Neural progenitor cell (in vitro differentiated cells): Measurements from ENCODE around the gene TRAM2. TPM values are rescaled to one million over a fixed set of nuclear protein-coding genes. Genes with fewer than 3 reads are reported as not detected.
A peak's percentile ranks its signal among the peaks of the same experiment; 100 is the strongest.

Source experiments
- DNase-seq: peaks from one replicate; pipeline ENCODE4 v3.0.0-alpha.2; 2016; ENCODE audit warnings: low spot score
- H2AFZ ChIP-seq: fragments of 200-600 bp; sonication (generic); replicated peaks from 2 replicates; pipeline ENCODE4 v1.6.1; 2016; ENCODE audit warnings: antibody characterized with exemption
- H3F3A ChIP-seq: fragments of 200-600 bp; sonication (generic); 2 replicates; pipeline ENCODE4 v1.6.1; 2016; ENCODE audit warnings: antibody characterized with exemption, low read depth
- H3K27ac ChIP-seq: fragments of 200-600 bp; sonication (generic); 2 replicates; pipeline ENCODE4 v1.5.1; 2016; ENCODE audit warnings: mild to moderate bottlenecking
- H3K27me3 ChIP-seq: fragments of 200-600 bp; sonication (generic); 2 replicates; pipeline ENCODE4 v1.6.1; 2016; ENCODE audit warnings: mild to moderate bottlenecking, moderate library complexity
- H3K36me3 ChIP-seq: fragments of 200-600 bp; sonication (generic); 2 replicates; pipeline ENCODE4 v1.5.1; 2016
- H3K4me1 ChIP-seq: fragments of 200-600 bp; sonication (generic); 2 replicates; pipeline ENCODE4 v1.6.1; 2016; ENCODE audit warnings: mixed run types
- H3K4me2 ChIP-seq: fragments of 200-600 bp; sonication (generic); 2 replicates; pipeline ENCODE4 v1.6.1; 2016
- H3K4me3 ChIP-seq: fragments of 200-600 bp; sonication (generic); 2 replicates; pipeline ENCODE4 v1.5.1; 2016
- H3K79me2 ChIP-seq: fragments of 200-600 bp; sonication (generic); 2 replicates; pipeline ENCODE4 v1.6.1; 2016; ENCODE audit warnings: low read depth
- H3K9ac ChIP-seq: fragments of 200-600 bp; sonication (generic); 2 replicates; pipeline ENCODE4 v1.6.1; 2016
- H3K9me3 ChIP-seq: fragments of 200-600 bp; sonication (generic); 2 replicates; pipeline ENCODE4 v1.5.1; 2016; ENCODE audit warnings: low read depth
- H4K20me1 ChIP-seq: fragments of 200-600 bp; sonication (generic); 2 replicates; pipeline ENCODE4 v1.6.1; 2016; ENCODE audit warnings: low read depth
- H3K27ac Mint-ChIP-seq: 3 replicates; pipeline ENCODE4 v1.8.0; 2021; ENCODE audit warnings: mixed read lengths
- H3K27me3 Mint-ChIP-seq: 2 replicates; pipeline ENCODE4 v1.8.0; 2022; ENCODE audit warnings: low read depth, mild to moderate bottlenecking, inconsistent platforms, moderate library complexity, mixed read lengths; ENCODE audit not compliant: insufficient read depth
- H3K36me3 Mint-ChIP-seq: 3 replicates; pipeline ENCODE4 v1.8.0; 2021; ENCODE audit warnings: mixed read lengths
- H3K4me1 Mint-ChIP-seq: 3 replicates; pipeline ENCODE4 v1.8.0; 2021; ENCODE audit warnings: mixed read lengths
- H3K4me3 Mint-ChIP-seq: 3 replicates; pipeline ENCODE4 v1.8.0; 2021; ENCODE audit warnings: mild to moderate bottlenecking, moderate library complexity, mixed read lengths
- H3K9me3 Mint-ChIP-seq: 3 replicates; pipeline ENCODE4 v1.8.0; 2020; ENCODE audit warnings: mixed read lengths
- EZH2 ChIP-seq: fragments of 200-600 bp; sonication (generic); IDR thresholded peaks from 2 replicates; pipeline ENCODE4 v1.6.1; 2017; ENCODE audit warnings: antibody characterized with exemption, mild to moderate bottlenecking, moderate library complexity
- EZH2phosphoT487 ChIP-seq: fragments of 200-600 bp; sonication (generic); IDR thresholded peaks from 2 replicates; pipeline ENCODE4 v1.6.1; 2017; ENCODE audit warnings: antibody characterized with exemption
- total RNA-seq: library from RNA; depleted of rRNA; stranded (reverse); fragments of >200 nt; gene quantifications from 2 replicates; pipeline ENCODE4 v1.2.3, GENCODE V29; 2015; ENCODE audit warnings: low replicate concordance
- TF ChIP-seq, protein P1 (sequence below): fragments of 200-600 bp; sonication (generic); IDR thresholded peaks from 2 replicates; pipeline ENCODE4 v1.5.1; 2017; ENCODE audit warnings: antibody characterized with exemption, mild to moderate bottlenecking

Gene TRAM2
- total RNA-seq, 1 donor from 2014 or later, result 12.3 TPM

DNA sequence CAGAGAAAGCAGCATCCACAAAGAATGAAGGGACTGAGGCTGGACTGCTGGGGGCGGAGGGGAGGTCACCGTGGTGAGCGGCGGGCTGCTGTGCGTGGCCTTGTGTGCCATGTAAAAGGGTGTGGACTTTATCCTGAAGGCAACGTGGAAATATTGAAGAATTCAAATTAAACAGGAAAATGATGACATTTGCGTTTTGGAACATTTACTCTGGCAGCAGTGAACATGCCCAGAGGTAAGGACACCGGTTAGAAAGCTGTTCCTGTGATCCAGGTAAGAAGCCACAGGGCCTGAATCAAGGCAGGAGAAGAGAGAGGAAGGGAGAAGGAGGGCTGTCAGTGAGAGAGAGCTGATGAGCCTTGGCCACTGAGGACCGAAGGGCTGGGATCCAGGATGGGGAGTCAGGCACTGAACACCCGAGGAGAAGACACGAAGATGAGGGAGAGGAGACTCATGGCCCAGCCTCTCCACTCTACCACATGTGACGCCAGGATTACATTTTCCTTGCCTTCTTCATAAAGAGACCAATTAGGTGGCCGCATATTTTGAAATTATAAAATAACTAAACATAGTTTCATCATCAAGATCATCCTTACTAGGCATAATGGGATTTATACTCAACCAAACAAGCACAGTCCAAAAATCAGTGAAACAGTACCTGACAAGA, 58.4 kb downstream of the TRAM2 start:
- Histone ChIP-seq H3K9ac (no peak overlapping the region), H4K20me1 (peaks cover 4% of the 10 kb centered on the region), H3K9me3 (no peaks in the 10 kb centered on the region), H3K4me2 (peak overlapping the region; percentile 27), H3F3A (no peaks in the 10 kb centered on the region), H3K27ac (no peak overlapping the region), H3K79me2 (no peaks in the 10 kb centered on the region), H3K4me3 (no peak overlapping the region), H3K36me3 (no peaks in the 10 kb centered on the region), H2AFZ (no peak overlapping the region), H3K4me1 (peaks cover 11% of the 10 kb centered on the region), H3K27me3 (no peaks in the 10 kb centered on the region)
- Mint-ChIP-seq H3K27me3 (peaks cover 4% of the 10 kb centered on the region), H3K4me3 (no peak overlapping the region), H3K9me3 (no peaks in the 10 kb centered on the region), H3K27ac (peak overlapping the region; percentile 98), H3K36me3 (peaks cover 21% of the 10 kb centered on the region), H3K4me1 (peaks cover 42% of the 10 kb centered on the region)
- no peak for TF ChIP-seq EZH2phosphoT487
- TF ChIP-seq, protein P1, sequence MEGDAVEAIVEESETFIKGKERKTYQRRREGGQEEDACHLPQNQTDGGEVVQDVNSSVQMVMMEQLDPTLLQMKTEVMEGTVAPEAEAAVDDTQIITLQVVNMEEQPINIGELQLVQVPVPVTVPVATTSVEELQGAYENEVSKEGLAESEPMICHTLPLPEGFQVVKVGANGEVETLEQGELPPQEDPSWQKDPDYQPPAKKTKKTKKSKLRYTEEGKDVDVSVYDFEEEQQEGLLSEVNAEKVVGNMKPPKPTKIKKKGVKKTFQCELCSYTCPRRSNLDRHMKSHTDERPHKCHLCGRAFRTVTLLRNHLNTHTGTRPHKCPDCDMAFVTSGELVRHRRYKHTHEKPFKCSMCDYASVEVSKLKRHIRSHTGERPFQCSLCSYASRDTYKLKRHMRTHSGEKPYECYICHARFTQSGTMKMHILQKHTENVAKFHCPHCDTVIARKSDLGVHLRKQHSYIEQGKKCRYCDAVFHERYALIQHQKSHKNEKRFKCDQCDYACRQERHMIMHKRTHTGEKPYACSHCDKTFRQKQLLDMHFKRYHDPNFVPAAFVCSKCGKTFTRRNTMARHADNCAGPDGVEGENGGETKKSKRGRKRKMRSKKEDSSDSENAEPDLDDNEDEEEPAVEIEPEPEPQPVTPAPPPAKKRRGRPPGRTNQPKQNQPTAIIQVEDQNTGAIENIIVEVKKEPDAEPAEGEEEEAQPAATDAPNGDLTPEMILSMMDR, result no peak
- no peak for DNase-seq

- TF ChIP-seq, protein P1, result no peak
- TF ChIP-seq EZH2 (no peak), EZH2phosphoT487 (no peak)
- H3F3A ChIP-seq, result no peaks in the 10 kb centered on the region
- Mint-ChIP-seq H3K36me3 (peaks cover 21% of the 10 kb centered on the region), H3K4me3 (peak overlapping the region; percentile 57), H3K9me3 (no peaks in the 10 kb centered on the region), H3K4me1 (peaks cover 45% of the 10 kb centered on the region), H3K27ac (peak overlapping the region; percentile 98), H3K27me3 (peaks cover 4% of the 10 kb centered on the region)
- H2AFZ ChIP-seq, result no peak overlapping the region
- H3K4me2 ChIP-seq, result peak overlapping the region; percentile 27
- no peak overlapping the region for H3K4me3 ChIP-seq
- peak; percentile 49 for DNase-seq
- H3K36me3 ChIP-seq, result no peaks in the 10 kb centered on the region
- peaks cover 4% of the 10 kb centered on the region for H4K20me1 ChIP-seq
- H3K79me2 ChIP-seq, result no peaks in the 10 kb centered on the region
- H3K27me3 ChIP-seq, result no peaks in the 10 kb centered on the region
- no peak overlapping the region for H3K9ac ChIP-seq
- H3K4me1 ChIP-seq, result peaks cover 11% of the 10 kb centered on the region
- no peak overlapping the region for H3K27ac ChIP-seq
- H3K9me3 ChIP-seq, result no peaks in the 10 kb centered on the region
Measured at GRCh38 chr6:52517502-52518278, 59.2 kb downstream of the TRAM2 start.

DNA sequence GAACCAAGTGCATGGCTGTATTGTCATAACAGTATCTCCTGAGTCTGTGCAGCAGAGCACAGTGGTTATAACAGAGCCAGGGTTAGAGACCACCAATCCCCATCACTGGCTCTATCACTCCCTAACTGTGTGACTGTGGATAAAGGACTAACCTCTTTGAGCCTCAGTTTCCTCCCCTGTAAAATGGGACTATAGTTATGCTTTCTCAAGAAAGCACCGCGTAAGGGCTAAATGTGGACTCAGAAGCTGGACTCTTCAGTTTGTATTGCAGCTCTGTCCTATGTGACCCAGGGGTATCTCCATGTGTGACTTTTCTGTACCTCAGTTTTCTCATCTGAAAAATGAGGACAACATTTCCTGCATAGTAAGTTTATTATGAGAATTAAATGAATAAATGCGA, 59.9 kb downstream of the TRAM2 start:
- Mint-ChIP-seq H3K4me1 (peaks cover 48% of the 10 kb centered on the region), H3K36me3 (peaks cover 21% of the 10 kb centered on the region), H3K9me3 (no peaks in the 10 kb centered on the region), H3K4me3 (no peak overlapping the region), H3K27me3 (peaks cover 4% of the 10 kb centered on the region), H3K27ac (no peak overlapping the region)
- Histone ChIP-seq H3K9me3 (no peaks in the 10 kb centered on the region), H3K4me1 (peaks cover 11% of the 10 kb centered on the region), H3K27me3 (no peaks in the 10 kb centered on the region), H3K4me2 (no peak overlapping the region), H3F3A (no peaks in the 10 kb centered on the region), H3K9ac (no peak overlapping the region), H3K4me3 (no peak overlapping the region), H2AFZ (no peak overlapping the region), H4K20me1 (peaks cover 4% of the 10 kb centered on the region), H3K36me3 (no peaks in the 10 kb centered on the region), H3K27ac (no peak overlapping the region), H3K79me2 (no peaks in the 10 kb centered on the region)
- TF ChIP-seq EZH2 (no peak), EZH2phosphoT487 (no peak)
- TF ChIP-seq, protein P1, result no peak
- DNase-seq, result no peak
